Anterior cingulate cortex (tissue), 58 donors: ENCODE measurements around the gene CHEK2.
"Not testable (repeated sequence)": the region's sequence is repeated elsewhere in the genome, so short reads cannot be mapped to it uniquely, and the experiment has no call there.

Experiments
- DNase-seq, 58 donors: peaks; one replicate each; lab custom pipeline; 2025; lab: John Stamatoyannopoulos, UW

CHEK2 gene

GRCh38 chr22:28743852-28744251 lies 2.2 kb upstream of the CHEK2 start:
- DNase-seq = no peak

GRCh38 chr22:28742562-28742962 lies 942 bp upstream of the CHEK2 start:
- DNase-seq = peak in 2 of 58 donors; percentile 55 to 66

- no peak for DNase-seq
Measured at GRCh38 chr22:28741200-28741784, 328 bp downstream of the CHEK2 start.

- not testable (repeated sequence) for DNase-seq
Measured at GRCh38 chr22:28738876-28739275, 2.7 kb downstream of the CHEK2 start.

- DNase-seq = no peak
Measured at GRCh38 chr22:28737701-28738100, 3.9 kb downstream of the CHEK2 start.

GRCh38 chr22:28736301-28737155 lies 5.1 kb downstream of the CHEK2 start:
- DNase-seq = no peak

GRCh38 chr22:28734393-28734792 lies 7.2 kb downstream of the CHEK2 start:
- no peak for DNase-seq

- no peak for DNase-seq
Measured at GRCh38 chr22:28730179-28730578, 11.4 kb downstream of the CHEK2 start.

- DNase-seq = no peak
Measured at GRCh38 chr22:28728621-28729313, 12.9 kb downstream of the CHEK2 start.

- no peak for DNase-seq
Measured at GRCh38 chr22:28728002-28728401, 13.6 kb downstream of the CHEK2 start.

- DNase-seq = no peak
Measured at GRCh38 chr22:28718044-28718443, 23.6 kb downstream of the CHEK2 start.

- DNase-seq = no peak
Measured at GRCh38 chr22:28716686-28717085, 24.9 kb downstream of the CHEK2 start.

- DNase-seq = no peak
Measured at GRCh38 chr22:28715611-28716010, 26.0 kb downstream of the CHEK2 start.

- DNase-seq = no peak
Measured at GRCh38 chr22:28714043-28714628, 27.5 kb downstream of the CHEK2 start.

GRCh38 chr22:28711820-28712777 lies 29.5 kb downstream of the CHEK2 start:
- DNase-seq = no peak

- DNase-seq = no peak
Measured at GRCh38 chr22:28711341-28711740, 30.3 kb downstream of the CHEK2 start.

GRCh38 chr22:28710576-28711191 lies 30.9 kb downstream of the CHEK2 start:
- DNase-seq = no peak

- no peak for DNase-seq
Measured at GRCh38 chr22:28710107-28710506, 31.5 kb downstream of the CHEK2 start.

GRCh38 chr22:28706845-28707244 lies 34.8 kb downstream of the CHEK2 start:
- no peak for DNase-seq
